ENCODE results near the gene CEMIP2. TPM values are rescaled to one million over a fixed set of nuclear protein-coding genes. Genes with fewer than 3 reads are reported as not detected.

Gene CEMIP2
- total RNA-seq, 2 experiments from 2014 or later: 58.7 to 63.5 TPM

DNA sequence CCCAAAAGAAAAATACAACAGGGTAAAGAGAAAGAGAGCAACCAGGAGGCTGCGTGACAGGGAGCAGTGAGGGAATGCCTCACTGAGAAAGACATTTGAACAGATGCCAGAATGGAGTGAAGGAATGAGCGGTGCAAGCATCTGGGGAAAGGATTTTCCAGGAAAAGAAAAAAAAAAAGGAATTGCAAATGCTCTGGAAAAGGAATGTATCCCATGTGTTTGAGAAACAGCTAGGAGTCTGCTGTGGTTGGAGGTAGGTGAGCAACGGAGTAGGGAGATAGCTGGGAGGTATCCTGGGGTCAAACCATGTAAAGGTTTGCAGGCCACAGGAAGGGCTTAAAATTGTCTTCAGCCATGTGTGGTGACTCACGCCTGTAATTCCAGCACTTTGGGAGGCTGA lies 23.6 kb upstream of the CEMIP2 start:
- CTCF ChIA-PET: interaction anchor here (0.7 to 7.9 kb wide), 7 partner anchors 10 to 233 kb away, joined by 3 to 50 read pairs (median 4); partner anchors contain the start of genes ABHD17B and C9orf85
- H3K36me3 Mint-ChIP-seq (ENCODE audit: low read depth): no peaks in the 10 kb centered on the region
- H3K4me1 Mint-ChIP-seq (ENCODE audit: low read depth): peaks cover 53% of the 10 kb centered on the region
- TF ChIP-seq CTCF (IDR thresholded peaks at IDR 0.05): no peak
- peak overlapping the region; percentile 17 for H3K27ac Mint-ChIP-seq
- intact Hi-C loops (cut with micrococcal nuclease): no loop called here
- DNase-seq: no peak
- ATAC-seq: no peak
- POLR2A ChIA-PET: interaction anchor here (0.6 to 1.2 kb wide), 3 partner anchors 12 to 114 kb away, joined by 3 to 4 read pairs (median 3); no protein-coding TSS in a partner anchor
- H3K4me3 Mint-ChIP-seq: no peak overlapping the region
- no peaks in the 10 kb centered on the region for H3K9me3 Mint-ChIP-seq
- no peaks in the 10 kb centered on the region for H3K27me3 Mint-ChIP-seq

DNA sequence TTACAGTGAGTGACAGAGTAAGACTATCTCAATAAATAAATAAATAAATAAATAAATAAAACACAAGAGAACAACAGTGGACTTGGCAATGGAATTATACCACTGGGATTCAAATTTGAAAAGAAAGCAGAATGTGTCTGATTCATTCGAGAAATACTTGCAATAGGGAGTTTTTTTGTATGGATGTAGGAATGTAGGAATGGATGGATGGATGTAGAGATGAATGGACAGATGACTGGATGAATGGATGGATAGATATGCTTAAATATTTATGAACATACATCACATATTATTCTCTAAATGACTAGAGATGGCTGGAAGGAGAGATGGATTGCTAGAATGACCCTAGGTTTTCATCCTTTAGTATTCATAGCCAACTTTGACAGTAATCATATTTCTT lies 22.0 kb upstream of the CEMIP2 start:
- no peak for TF ChIP-seq CTCF (IDR thresholded peaks at IDR 0.05)
- Mint-ChIP-seq H3K27ac (no peak overlapping the region), H3K36me3 (ENCODE audit: low read depth) (no peaks in the 10 kb centered on the region), H3K27me3 (no peaks in the 10 kb centered on the region), H3K9me3 (no peaks in the 10 kb centered on the region), H3K4me1 (ENCODE audit: low read depth) (peaks cover 40% of the 10 kb centered on the region), H3K4me3 (no peak overlapping the region)
- intact Hi-C loops (cut with micrococcal nuclease): no loop called here
- POLR2A ChIA-PET: no interaction called here
- ATAC-seq (no peak), DNase-seq (no peak)
- CTCF ChIA-PET: interaction anchor here (1.4 to 1.7 kb wide), 3 partner anchors 17 to 121 kb away, joined by 3 to 5 read pairs (median 5); partner anchors contain the start of genes ABHD17B and C9orf85

DNA sequence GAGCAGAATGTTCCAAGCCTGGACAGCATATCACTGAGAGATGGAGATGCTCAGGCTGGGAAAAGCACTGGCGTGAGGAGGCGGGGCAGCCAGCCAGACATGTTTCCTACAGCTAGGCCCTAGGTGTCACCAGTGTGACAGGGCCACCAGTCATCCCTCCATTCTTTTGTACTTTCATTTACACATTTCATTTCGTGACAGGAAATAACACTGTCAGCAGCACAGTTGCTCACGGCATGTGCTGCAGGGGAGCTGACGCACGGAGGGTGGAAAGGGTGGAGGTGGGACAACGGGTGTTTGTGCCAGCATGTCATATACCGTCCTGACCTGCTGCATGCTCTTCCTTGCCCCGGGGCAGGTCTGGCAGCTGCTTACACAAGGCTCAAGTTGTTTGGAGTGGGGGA lies 14.8 kb upstream of the CEMIP2 start:
- ATAC-seq: peak; percentile 91
- DNase-seq: peak; percentile 94
- H3K27ac Mint-ChIP-seq: peak overlapping the region; percentile 97
- ChIA-PET POLR2A (interaction anchor here (0.6 to 4.2 kb wide), 9 partner anchors 9 to 242 kb away, joined by 3 to 69 read pairs (median 3); partner anchors contain the start of gene CEMIP2), CTCF (interaction anchor here (0.8 to 5.7 kb wide), 11 partner anchors 12 to 242 kb away, joined by 3 to 50 read pairs (median 5); partner anchors contain the start of gene ABHD17B)
- peaks cover 51% of the 10 kb centered on the region for H3K4me1 Mint-ChIP-seq (ENCODE audit: low read depth)
- intact Hi-C loops (cut with micrococcal nuclease): no loop called here
- peaks cover 7% of the 10 kb centered on the region for H3K9me3 Mint-ChIP-seq
- peak overlapping the region; percentile 58 for H3K4me3 Mint-ChIP-seq
- TF ChIP-seq CTCF (IDR thresholded peaks at IDR 0.05): no peak
- H3K36me3 Mint-ChIP-seq (ENCODE audit: low read depth): peaks cover 8% of the 10 kb centered on the region
- H3K27me3 Mint-ChIP-seq: no peaks in the 10 kb centered on the region

- no peak for TF ChIP-seq CTCF (IDR thresholded peaks at IDR 0.05)
- peak overlapping the region; percentile 17 for H3K4me3 Mint-ChIP-seq
- POLR2A ChIA-PET: interaction anchor here (0.8 to 4.2 kb wide), 2 partner anchors 14 to 130 kb away, joined by 4 to 69 read pairs; partner anchors contain the start of genes ABHD17B, C9orf85 and CEMIP2
Measured at GRCh38 chr9:71781391-71781790, 13.1 kb upstream of the CEMIP2 start.

GRCh38 chr9:71780953-71781352 lies 12.6 kb upstream of the CEMIP2 start:
- Mint-ChIP-seq H3K27ac (peak overlapping the region; percentile 97), H3K4me3 (peak overlapping the region; percentile 17), H3K36me3 (ENCODE audit: low read depth) (peaks cover 8% of the 10 kb centered on the region), H3K4me1 (ENCODE audit: low read depth) (peaks cover 51% of the 10 kb centered on the region), H3K9me3 (peaks cover 7% of the 10 kb centered on the region), H3K27me3 (no peaks in the 10 kb centered on the region)
- CTCF ChIA-PET: interaction anchor here (0.9 to 5.7 kb wide), 6 partner anchors 12 to 244 kb away, joined by 3 to 50 read pairs (median 14); partner anchors contain the start of gene CEMIP2
- intact Hi-C loops (cut with micrococcal nuclease): no loop called here
- DNase-seq (no peak), ATAC-seq (no peak)
- no peak for TF ChIP-seq CTCF (IDR thresholded peaks at IDR 0.05)
- POLR2A ChIA-PET: interaction anchor here (0.8 to 4.2 kb wide), 2 partner anchors 14 to 131 kb away, joined by 4 to 69 read pairs; partner anchors contain the start of genes ABHD17B, C9orf85 and CEMIP2

More at GRCh38 chr9:71781391-71781790, 13.1 kb upstream of the CEMIP2 start:
- Mint-ChIP-seq H3K4me1 (ENCODE audit: low read depth) (peaks cover 51% of the 10 kb centered on the region), H3K9me3 (peaks cover 7% of the 10 kb centered on the region), H3K36me3 (ENCODE audit: low read depth) (peaks cover 8% of the 10 kb centered on the region), H3K27me3 (no peaks in the 10 kb centered on the region), H3K27ac (peak overlapping the region; percentile 97)
- DNase-seq (no peak), ATAC-seq (peak; percentile 43)
- CTCF ChIA-PET: interaction anchor here (0.9 to 5.7 kb wide), 6 partner anchors 13 to 244 kb away, joined by 3 to 50 read pairs (median 14); partner anchors contain the start of gene CEMIP2
- intact Hi-C loops (cut with micrococcal nuclease): no loop called here

All from activated CD8-positive, alpha-beta T cell treated with anti-CD3 and anti-CD28 coated beads for 36 hours (primary cell).